Endodermal cell (in vitro differentiated cells): ENCODE data around the gene CCDC60. TPM values are rescaled to one million over a fixed set of nuclear protein-coding genes. Genes with fewer than 3 reads are reported as not detected.
A peak's percentile ranks its signal among the peaks of the same experiment; 100 is the strongest.

ENCODE experiments used
- DNase-seq: peaks from one replicate; pipeline ENCODE4 v3.0.0-alpha.2; 2017
- H3K27ac ChIP-seq: 2 replicates; pipeline ENCODE4 v1.5.1; 2013; ENCODE audit warnings: mild to moderate bottlenecking, low read depth, low read length, moderate library complexity
- H3K27me3 ChIP-seq: 2 replicates; pipeline ENCODE4 v1.6.1; 2013; ENCODE audit warnings: mild to moderate bottlenecking, low read length, moderate library complexity; ENCODE audit not compliant: insufficient read depth, control insufficient read depth, poor library complexity, severe bottlenecking
- H3K36me3 ChIP-seq: 2 replicates; pipeline ENCODE4 v1.7.0; 2013; ENCODE audit warnings: mild to moderate bottlenecking, low read length, moderate library complexity; ENCODE audit not compliant: control insufficient read depth, insufficient read depth
- H3K4me1 ChIP-seq: one replicate; pipeline ENCODE4 v1.7.0; 2013; ENCODE audit warnings: low read length; ENCODE audit not compliant: control insufficient read depth, insufficient read depth
- H3K4me3 ChIP-seq: 2 replicates; pipeline ENCODE4 v1.5.1; 2013; ENCODE audit warnings: mild to moderate bottlenecking, low read length, moderate library complexity
- H3K9ac ChIP-seq: 2 replicates; pipeline ENCODE4 v1.6.1; 2013; ENCODE audit warnings: mild to moderate bottlenecking, low read length, moderate library complexity; ENCODE audit not compliant: poor library complexity, severe bottlenecking; ENCODE audit errors: extremely low read depth
- H3K9me3 ChIP-seq: 2 replicates; pipeline ENCODE4 v1.6.1; 2013; ENCODE audit warnings: mild to moderate bottlenecking, low read length, moderate library complexity; ENCODE audit not compliant: control insufficient read depth
- H3K27ac Mint-ChIP-seq: 2 replicates; pipeline ENCODE4 v1.8.0; 2020; ENCODE audit warnings: mixed read lengths
- H3K27me3 Mint-ChIP-seq: 2 replicates; pipeline ENCODE4 v1.8.0; 2021; ENCODE audit warnings: mild to moderate bottlenecking, mixed read lengths; ENCODE audit not compliant: insufficient read depth
- H3K36me3 Mint-ChIP-seq: 2 replicates; pipeline ENCODE4 v1.8.0; 2020; ENCODE audit warnings: low read depth, mixed read lengths
- H3K4me1 Mint-ChIP-seq: 2 replicates; pipeline ENCODE4 v1.8.0; 2020; ENCODE audit warnings: mixed read lengths
- H3K4me3 Mint-ChIP-seq: 2 replicates; pipeline ENCODE4 v1.8.0; 2020; ENCODE audit warnings: mild to moderate bottlenecking, moderate library complexity, mixed read lengths
- H3K9me3 Mint-ChIP-seq: 2 replicates; pipeline ENCODE4 v1.8.0; 2020; ENCODE audit warnings: mild to moderate bottlenecking, mixed read lengths
- CTCF ChIP-seq: fragments of 200-600 bp; sonication (generic); conservative IDR thresholded peaks from 2 replicates; pipeline ENCODE4 v1.5.0; 2021; ENCODE audit warnings: antibody characterized with exemption, mild to moderate bottlenecking
- WGBS, 2 experiments: methylation state at CpG; one replicate each; pipeline versions ENCODE4 v1.1.5 to v1.1.7; 2013; ENCODE audit warnings: missing lambda C conversion rate in 2 of 2, mixed read lengths in 1 of 2; ENCODE audit not compliant: insufficient coverage in 1 of 2, insufficient read length in 1 of 2; 5-methylcytosine and 5-hydroxymethylcytosine counted together
- total RNA-seq, 2 donors: library from RNA; stranded (reverse); fragmentation: NEBNext Ultra II Directional in 1 of 2; extraction: Animal tissue kit (Norgen Biotek cat#: 25700) in 1 of 2; gene quantifications; 2 replicates in 1 of 2; 3 replicates in 1 of 2; pipeline ENCODE4 v1.2.1, GENCODE V29; 2021

Gene CCDC60
- total RNA-seq, 2 donors from 2014 or later, result 0.73 to 1.2 TPM

DNA sequence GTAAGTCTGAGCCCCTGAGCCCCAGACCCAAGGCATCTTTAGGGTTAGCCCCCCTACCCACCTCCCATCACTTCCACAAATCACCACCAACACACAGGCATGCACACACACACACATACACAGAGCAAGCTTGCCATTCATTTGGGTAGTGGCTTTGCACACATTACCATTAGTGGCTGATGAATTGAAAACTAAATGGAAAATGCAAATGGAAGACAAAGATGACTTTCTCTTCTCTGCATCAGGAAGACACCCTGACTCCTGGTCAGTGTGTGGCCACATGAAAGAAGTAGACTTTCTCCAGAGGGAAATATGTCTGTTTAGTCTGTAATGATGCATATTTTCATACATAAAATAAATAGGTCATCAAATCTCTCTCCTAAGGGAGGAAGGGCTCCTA, 55.2 kb downstream of the CCDC60 start:
- Histone ChIP-seq H3K36me3 (no peaks in the 10 kb centered on the region), H3K27me3 (no peaks in the 10 kb centered on the region), H3K4me1 (peaks cover 3% of the 10 kb centered on the region), H3K9me3 (no peaks in the 10 kb centered on the region), H3K9ac (no peak overlapping the region), H3K4me3 (no peak overlapping the region), H3K27ac (no peak overlapping the region)
- Mint-ChIP-seq H3K4me3 (no peak overlapping the region), H3K36me3 (no peaks in the 10 kb centered on the region), H3K27me3 (no peaks in the 10 kb centered on the region), H3K27ac (no peak overlapping the region), H3K4me1 (peaks cover 5% of the 10 kb centered on the region), H3K9me3 (peaks cover 4% of the 10 kb centered on the region)
- TF ChIP-seq CTCF, result no peak
- no peak for DNase-seq

- WGBS, 2 experiments, result 88 to 95% methylated on average over 4 to 5 of the region's 5 CpGs
- Mint-ChIP-seq H3K4me3 (no peak overlapping the region), H3K27me3 (no peaks in the 10 kb centered on the region), H3K9me3 (peaks cover 10% of the 10 kb centered on the region), H3K4me1 (peaks cover 3% of the 10 kb centered on the region), H3K36me3 (peaks cover 1% of the 10 kb centered on the region), H3K27ac (no peak overlapping the region)
- TF ChIP-seq CTCF, result peak; percentile 40
- DNase-seq, result no peak
- no peak overlapping the region for H3K4me3 ChIP-seq
- no peak overlapping the region for H3K9ac ChIP-seq
- no peaks in the 10 kb centered on the region for H3K27me3 ChIP-seq
- peaks cover 3% of the 10 kb centered on the region for H3K4me1 ChIP-seq
- H3K27ac ChIP-seq, result no peak overlapping the region
- H3K9me3 ChIP-seq, result no peaks in the 10 kb centered on the region
- H3K36me3 ChIP-seq, result no peaks in the 10 kb centered on the region
Observed at GRCh38 chr12:119391673-119392072, 57.1 kb downstream of the CCDC60 start.

DNA sequence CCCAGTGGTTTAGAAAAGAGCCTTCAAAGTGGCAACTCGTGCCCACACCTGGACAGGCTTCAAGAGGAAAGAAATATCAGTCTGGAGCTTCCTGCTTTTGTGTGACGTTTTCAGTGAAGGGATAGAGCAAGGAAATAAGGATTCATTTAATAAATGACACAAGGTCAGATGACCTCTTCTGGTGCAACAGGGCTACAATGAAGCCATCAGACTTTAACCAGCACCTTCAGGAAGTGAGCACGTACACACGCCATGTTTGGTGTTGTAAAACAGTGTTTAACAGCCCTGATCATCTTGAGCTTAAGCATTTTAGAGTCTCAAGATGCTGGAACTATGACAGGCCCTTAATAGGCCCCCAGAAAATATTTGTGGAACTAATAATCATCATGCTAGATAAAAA, 59.1 kb downstream of the CCDC60 start:
- no peaks in the 10 kb centered on the region for H3K27me3 ChIP-seq
- H3K9ac ChIP-seq, result no peak overlapping the region
- no peak overlapping the region for H3K27ac ChIP-seq
- no peak for TF ChIP-seq CTCF
- H3K27ac Mint-ChIP-seq, result no peak overlapping the region
- no peak overlapping the region for H3K4me3 ChIP-seq
- H3K27me3 Mint-ChIP-seq, result no peaks in the 10 kb centered on the region
- H3K36me3 Mint-ChIP-seq, result peaks cover 3% of the 10 kb centered on the region
- DNase-seq, result no peak
- no peak overlapping the region for H3K4me3 Mint-ChIP-seq
- peaks cover 23% of the 10 kb centered on the region for H3K9me3 Mint-ChIP-seq
- peaks cover 3% of the 10 kb centered on the region for H3K4me1 Mint-ChIP-seq
- WGBS, 2 experiments, result 86 to 89% methylated on average over 4 of the region's 4 CpGs
- H3K36me3 ChIP-seq, result no peaks in the 10 kb centered on the region
- no peaks in the 10 kb centered on the region for H3K4me1 ChIP-seq
- peaks cover 4% of the 10 kb centered on the region for H3K9me3 ChIP-seq
